Heart right ventricle (tissue), 16 donors: ENCODE measurements around the gene TSC22D1. TPM values are rescaled to one million over a fixed set of nuclear protein-coding genes. Genes with fewer than 3 reads are reported as not detected.

Source experiments
- ATAC-seq, 8 donors: fragments of 200-7000 bp; cut with Tn5 transposase; one replicate each; pipeline ENCODE4 v1.9.1; 2020; ENCODE audit warnings: mild to moderate bottlenecking in 8 of 8, moderate library complexity in 8 of 8, moderate number of reproducible peaks in 1 of 8
- DNase-seq, 2 donors: peaks; one replicate each; pipeline ENCODE4 v3.0.0-alpha.2; 2020
- H3K27ac ChIP-seq, 10 donors: fragments of 200-600 bp; sonication (generic) in 2 of 10; one replicate each; pipeline versions ENCODE4 v1.5.0 to v1.8.0; 2020 to 2022; ENCODE audit warnings: mild to moderate bottlenecking in 3 of 10
- H3K27me3 ChIP-seq, 7 donors: fragments of 200-600 bp; one replicate each; pipeline ENCODE4 v1.8.0; 2021 to 2022; ENCODE audit warnings: mild to moderate bottlenecking in 2 of 7
- H3K36me3 ChIP-seq, 9 donors: fragments of 200-600 bp; sonication (generic) in 1 of 9; one replicate each; pipeline versions ENCODE4 v1.5.0 to v1.8.0; 2020 to 2022; ENCODE audit warnings: mild to moderate bottlenecking in 2 of 9
- H3K4me1 ChIP-seq, 9 donors: fragments of 200-600 bp; sonication (generic) in 1 of 9; one replicate each; pipeline versions ENCODE4 v1.5.0 to v1.8.0; 2020 to 2022; ENCODE audit warnings: mild to moderate bottlenecking in 4 of 9
- H3K4me3 ChIP-seq, 10 donors: fragments of 200-600 bp; sonication (generic) in 2 of 10; one replicate each; pipeline versions ENCODE4 v1.5.0 to v1.8.0; 2020 to 2022; ENCODE audit warnings: mild to moderate bottlenecking in 7 of 10, moderate library complexity in 2 of 10
- H3K9me3 ChIP-seq, 11 donors: fragments of 200-600 bp in 10 of 11; sonication (generic) in 2 of 11; one replicate each; pipeline versions ENCODE4 v1.5.0 to v1.8.0; 2013 to 2022; ENCODE audit warnings: mild to moderate bottlenecking in 2 of 11, control low read depth in 1 of 11, moderate library complexity in 1 of 11
- WGBS, 2 donors: extraction: QIAGEN DNeasy Blood & Tissue Kit; methylation state at CpG; one replicate each; pipeline ENCODE4 v1.1.7; 2013; ENCODE audit warnings: inconsistent platforms in 1 of 2; 5-methylcytosine and 5-hydroxymethylcytosine counted together
- intact Hi-C, 10 donors: fragments of 100-400 bp; cut with DNase I; formaldehyde crosslinking; loops; one replicate each; pipeline versions ENCODE4 v1.11.1 to v1.14.2; 2022
- polyA plus RNA-seq, 2 donors: library from polyadenylated mRNA; stranded (reverse); fragments of 200-250 nt; gene quantifications; one replicate each; pipeline ENCODE4 v1.2.3, GENCODE V29; 2013
- total RNA-seq, 10 donors: library from RNA; stranded (reverse); fragmentation: NEBNext Ultra II Directional in 3 of 10; extraction: Animal tissue kit (Norgen Biotek cat#: 25700) in 3 of 10; gene quantifications; one replicate each; pipeline versions ENCODE4 v1.2.1 to v1.2.4, GENCODE V29; 2021 to 2023
- TF ChIP-seq, protein P1 (sequence below), 9 donors: fragments of 200-600 bp; sonication (generic) in 2 of 9; IDR thresholded peaks; one replicate each; pipeline versions ENCODE4 v1.5.0 to v1.8.0; 2021 to 2022; ENCODE audit warnings: antibody characterized with exemption in 9 of 9, mild to moderate bottlenecking in 5 of 9, moderate library complexity in 1 of 9
- donor health status: Arrhythmogenic right ventricular cardiomyopathy.
- donor health status: ischemic (EF 13 %, LVEDD 7.1; RV severe dilation, severe dysfunction).
- donor health status: healthy with polysubstance abuse.
- donor health status: DM: no; HTN: yes; CAD: no.
- donor health status: DM: no; HTN: no; CAD: no.
- donor health status: ischemic (EF 25% LVEDD 6.9; RV normal size, moderate dysfunction).
- donor health status: ischemic (EF 25% LVEDD 5.7; RV mildly dilated, moderate dysfunction).
- donor health status: healthy.
- donor health status: DM: yes; HTN: yes; CAD: no.
- donor health status: Ischemic cardiomyopathy.
- donor health status: ischemic (EF 35%, LVEDD 5.7; RV mildly dilated, moderate dysfunction).
- donor health status: nonischemic (EF 11% LVEDD 7.7; RV severe dilation, severe dysfunction).
- donor health status: DM: yes; HTN: yes; CAD: no.
- donor health status: PGD.
- donor health status: ischemic (EF 29% LVEDD 5.4; RV normal size, mild dysfunction).
- donor health status: nonischemic (EF 23%, LVEDD 6.1; RV moderate dilation, normal function).

Gene TSC22D1
- total and polyA plus RNA-seq, 12 donors: 48.5 to 200 (median 113) TPM

DNA sequence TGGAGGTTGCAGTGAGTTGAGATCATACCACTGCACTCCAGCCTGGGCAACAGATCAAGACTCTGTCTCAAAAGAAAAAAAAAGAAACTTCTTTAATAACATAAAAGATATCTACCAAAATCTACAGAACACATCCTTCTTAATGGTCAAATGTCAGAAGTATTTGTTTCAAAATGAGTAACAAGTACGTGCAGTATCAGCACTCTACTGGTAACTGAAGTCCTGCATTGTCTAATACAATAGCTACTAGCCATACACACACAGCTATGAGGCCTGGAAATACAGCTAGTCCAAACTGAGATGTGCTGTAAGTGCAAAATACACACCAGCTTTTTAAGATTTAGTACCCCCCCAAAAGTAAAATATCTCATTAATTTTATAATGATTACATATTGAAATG, 88.1 kb downstream of the TSC22D1 start:
- DNase-seq (no peak), ATAC-seq (no peak)
- Histone ChIP-seq H3K4me1 (peaks cover 0 to 20% (median 8%) of the 10 kb centered on the region in 9 donors), H3K36me3 (no peaks in the 10 kb centered on the region), H3K4me3 (no peak overlapping the region), H3K9me3 (no peaks in the 10 kb centered on the region), H3K27me3 (no peaks in the 10 kb centered on the region), H3K27ac (no peak overlapping the region)
- intact Hi-C loops: loop anchor here in 4 of 10 donors (2.0 to 10.0 kb wide), 3 partner anchors 87 to 391 kb away; partner anchors contain the start of gene TSC22D1 (in 1 of the 4)
- TF ChIP-seq, protein P1, sequence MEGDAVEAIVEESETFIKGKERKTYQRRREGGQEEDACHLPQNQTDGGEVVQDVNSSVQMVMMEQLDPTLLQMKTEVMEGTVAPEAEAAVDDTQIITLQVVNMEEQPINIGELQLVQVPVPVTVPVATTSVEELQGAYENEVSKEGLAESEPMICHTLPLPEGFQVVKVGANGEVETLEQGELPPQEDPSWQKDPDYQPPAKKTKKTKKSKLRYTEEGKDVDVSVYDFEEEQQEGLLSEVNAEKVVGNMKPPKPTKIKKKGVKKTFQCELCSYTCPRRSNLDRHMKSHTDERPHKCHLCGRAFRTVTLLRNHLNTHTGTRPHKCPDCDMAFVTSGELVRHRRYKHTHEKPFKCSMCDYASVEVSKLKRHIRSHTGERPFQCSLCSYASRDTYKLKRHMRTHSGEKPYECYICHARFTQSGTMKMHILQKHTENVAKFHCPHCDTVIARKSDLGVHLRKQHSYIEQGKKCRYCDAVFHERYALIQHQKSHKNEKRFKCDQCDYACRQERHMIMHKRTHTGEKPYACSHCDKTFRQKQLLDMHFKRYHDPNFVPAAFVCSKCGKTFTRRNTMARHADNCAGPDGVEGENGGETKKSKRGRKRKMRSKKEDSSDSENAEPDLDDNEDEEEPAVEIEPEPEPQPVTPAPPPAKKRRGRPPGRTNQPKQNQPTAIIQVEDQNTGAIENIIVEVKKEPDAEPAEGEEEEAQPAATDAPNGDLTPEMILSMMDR (IDR thresholded peaks at IDR 0.05): no peak
- 92 to 96% methylated on average over 1 of the region's 1 CpG for WGBS, 2 donors

DNA sequence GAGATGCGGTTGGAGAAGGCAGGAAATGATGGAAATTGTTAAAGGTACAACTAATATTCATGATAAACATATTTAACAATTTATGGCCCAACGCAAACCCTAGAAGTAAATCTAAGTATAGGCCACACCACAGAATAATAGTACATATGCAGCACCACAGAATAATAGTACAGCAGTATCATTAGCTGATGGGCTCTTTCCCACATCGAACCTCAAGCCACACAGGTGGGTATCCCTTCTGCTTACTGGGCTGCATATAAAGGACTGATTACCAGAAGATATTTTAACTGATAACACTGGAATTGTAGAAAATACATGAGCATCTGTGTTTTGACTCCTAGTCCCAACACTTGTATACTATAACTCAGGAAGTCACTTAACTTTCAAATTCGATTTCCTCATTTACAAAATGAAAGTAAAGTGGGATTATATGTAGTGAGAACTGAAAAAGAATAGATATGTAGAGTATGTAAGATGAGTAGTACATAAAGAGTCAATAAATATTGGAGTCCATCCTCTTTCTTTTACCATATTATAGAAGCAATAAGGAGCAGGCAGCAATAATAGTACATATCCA, 91.5 kb downstream of the TSC22D1 start:
- DNase-seq: no peak
- no peaks in the 10 kb centered on the region for H3K9me3 ChIP-seq
- intact Hi-C loops: loop anchor here in 9 of 10 donors (1.0 to 10.0 kb wide), 11 partner anchors 90 to 488 kb away; partner anchors contain the start of gene TSC22D1 (in 3 of the 9)
- H3K27me3 ChIP-seq: no peaks in the 10 kb centered on the region
- no peaks in the 10 kb centered on the region for H3K36me3 ChIP-seq
- peak in 2 of 8 donors; percentile 25 to 34 for ATAC-seq
- peak overlapping the region in 1 of 10 donors; percentile 60 for H3K27ac ChIP-seq
- peaks cover 0 to 20% (median 8%) of the 10 kb centered on the region in 9 donors for H3K4me1 ChIP-seq
- H3K4me3 ChIP-seq: peak overlapping the region in 5 of 10 donors; percentile 1 to 23 (median 11)
- 66 to 71% methylated on average over 4 of the region's 4 CpGs for WGBS, 2 donors
- TF ChIP-seq, protein P1 (IDR thresholded peaks at IDR 0.05): no peak

DNA sequence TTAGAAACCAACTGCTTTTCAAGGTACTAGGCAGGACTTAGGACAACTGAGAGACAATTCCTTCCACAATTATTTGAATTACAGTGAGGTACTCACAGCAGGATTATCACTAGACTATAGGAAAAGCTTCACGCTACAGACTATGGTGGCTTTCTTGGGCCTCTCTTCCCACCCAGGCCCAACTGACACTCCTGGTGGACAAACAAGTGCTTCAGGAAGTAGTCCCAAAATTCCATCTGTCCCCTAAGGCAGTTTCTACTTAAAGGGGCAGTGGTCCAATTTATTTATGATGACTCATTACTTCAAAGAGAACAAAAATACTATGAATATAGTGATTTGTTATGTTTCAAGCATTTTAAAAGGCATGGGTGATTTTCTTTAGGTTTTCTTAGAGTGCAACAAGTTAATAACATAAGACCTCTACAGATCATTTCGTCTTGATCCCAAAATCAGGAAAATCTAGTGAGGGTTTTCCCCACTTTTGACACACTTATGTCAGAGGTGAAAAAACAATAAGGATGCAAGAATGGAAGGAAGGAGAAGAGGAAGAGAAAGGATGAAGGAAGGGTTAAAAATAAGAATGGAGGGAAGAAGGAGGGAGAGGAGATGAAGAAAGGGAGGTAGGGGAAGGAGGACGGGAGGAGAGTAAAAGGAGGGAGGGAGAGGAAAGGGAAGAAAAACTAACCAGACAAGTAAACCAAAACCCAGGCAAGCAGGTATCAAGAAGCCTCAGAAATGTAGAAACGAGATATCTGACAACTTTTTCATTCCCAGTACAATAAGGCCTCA, 101.8 kb downstream of the TSC22D1 start:
- Histone ChIP-seq H3K4me3 (peak overlapping the region in 1 of 10 donors; percentile 4), H3K4me1 (peaks cover 0 to 18% (median 9%) of the 10 kb centered on the region in 9 donors), H3K27ac (peak overlapping the region in 3 of 10 donors; percentile 2 to 23 (median 3)), H3K36me3 (no peaks in the 10 kb centered on the region), H3K27me3 (no peaks in the 10 kb centered on the region), H3K9me3 (no peaks in the 10 kb centered on the region)
- 70 to 75% methylated on average over 4 of the region's 4 CpGs for WGBS, 2 donors
- ATAC-seq: peak in 2 of 8 donors; percentile 34 to 37
- intact Hi-C loops: loop anchor here in 4 of 10 donors (5.0 to 10.0 kb wide), 2 partner anchors 567 to 570 kb away; no protein-coding TSS in a partner anchor
- no peak for DNase-seq
- TF ChIP-seq, protein P1 (IDR thresholded peaks at IDR 0.05): no peak

DNA sequence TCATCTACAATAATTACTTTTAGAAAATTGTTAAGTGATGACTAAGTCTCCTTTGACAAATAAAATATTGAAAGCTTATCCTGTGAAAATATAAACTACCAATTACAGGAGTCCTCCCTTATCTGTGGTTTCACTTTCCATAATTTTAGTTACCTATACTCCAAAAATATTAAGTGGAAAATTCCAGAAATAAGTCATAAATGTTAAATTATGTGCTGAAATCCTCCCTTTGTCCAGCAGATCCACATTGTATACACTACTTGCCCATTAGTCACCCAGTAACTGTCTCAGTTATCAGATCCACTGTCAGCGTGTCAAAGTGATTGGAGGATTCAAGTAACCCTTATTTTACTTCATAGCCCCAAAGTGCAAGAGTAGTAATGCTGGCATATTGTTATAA, 104.4 kb downstream of the TSC22D1 start:
- intact Hi-C loops: loop anchor here in 7 of 10 donors (1.0 to 10.0 kb wide), 4 partner anchors 564 to 567 kb away; no protein-coding TSS in a partner anchor
- DNase-seq: no peak
- Histone ChIP-seq H3K9me3 (no peaks in the 10 kb centered on the region), H3K27ac (no peak overlapping the region), H3K4me1 (peaks cover 0 to 11% (median 9%) of the 10 kb centered on the region in 9 donors), H3K27me3 (no peaks in the 10 kb centered on the region), H3K36me3 (no peaks in the 10 kb centered on the region), H3K4me3 (no peak overlapping the region)
- ATAC-seq: no peak
- TF ChIP-seq, protein P1 (IDR thresholded peaks at IDR 0.05): no peak
- 54 to 74% methylated on average over 1 of the region's 1 CpG for WGBS, 2 donors
